Endothelial cell of umbilical vein (primary cell): ENCODE results near the gene DUT.

Source experiments
- MYC ChIP-seq: IDR thresholded peaks from one replicate; pipeline ENCODE4 v1.6.1; 2011; ENCODE audit warnings: mild to moderate bottlenecking, low read depth, low read length
- POLR2A ChIP-seq: IDR thresholded peaks from 2 replicates; pipeline ENCODE4 v1.6.1; 2012; ENCODE audit warnings: low read depth, mild to moderate bottlenecking, control low read depth, low read length

DNA sequence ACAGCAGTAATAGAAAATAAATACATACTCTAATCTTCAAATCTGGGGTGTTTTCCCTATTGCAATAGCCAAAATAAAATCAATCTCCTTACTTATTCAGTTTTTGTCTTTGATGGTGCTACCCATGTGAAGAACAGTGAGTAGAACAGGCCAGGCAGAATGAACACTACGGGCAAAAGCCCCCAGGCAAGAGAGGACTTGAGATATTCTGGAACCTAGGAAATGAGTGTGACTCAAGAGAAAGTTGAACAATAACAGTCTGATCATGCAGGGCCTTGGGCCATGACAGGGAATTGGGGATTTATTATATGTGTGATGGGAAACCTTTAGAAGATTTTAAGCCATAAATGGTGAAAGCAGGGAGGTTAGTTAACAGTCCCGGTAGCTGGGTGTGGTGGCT lies 14.0 kb upstream of the DUT start:
- no peak for TF ChIP-seq POLR2A
- TF ChIP-seq MYC: no peak
